GM21515 (cell line): ENCODE data around the gene IL26.
"Not testable (repeated sequence)": the region's sequence is repeated elsewhere in the genome, so short reads cannot be mapped to it uniquely, and the experiment has no call there.

Experiments used
- ATAC-seq: cut with Tn5 transposase; IDR thresholded peaks from one replicate; pipeline ENCODE4 v1.9.1; 2021; ENCODE audit not compliant: unreplicated experiment

Gene IL26

DNA sequence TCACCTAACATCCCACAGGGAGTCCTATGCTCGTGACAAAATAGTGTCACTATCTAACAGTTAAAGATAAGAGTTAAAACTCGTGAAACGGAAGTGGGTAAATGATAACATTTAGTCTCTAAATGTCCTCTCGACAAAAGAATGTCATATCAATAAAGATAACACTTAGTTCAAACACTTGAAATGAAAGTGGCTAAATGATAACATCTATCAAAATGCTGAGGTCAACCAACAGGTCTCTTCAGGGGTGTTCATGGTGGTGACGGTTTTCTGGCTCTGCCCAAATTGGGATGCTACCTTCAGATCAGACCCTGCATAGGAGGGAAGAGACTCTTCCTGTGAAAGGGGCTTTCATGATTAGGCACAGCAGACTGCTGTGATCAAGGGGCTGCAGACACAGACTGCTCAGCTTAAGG, 22.1 kb downstream of the IL26 start:
- ATAC-seq: no peak

GRCh38 chr12:68200854-68201253, 24.8 kb downstream of the IL26 start:
- no peak for ATAC-seq

DNA sequence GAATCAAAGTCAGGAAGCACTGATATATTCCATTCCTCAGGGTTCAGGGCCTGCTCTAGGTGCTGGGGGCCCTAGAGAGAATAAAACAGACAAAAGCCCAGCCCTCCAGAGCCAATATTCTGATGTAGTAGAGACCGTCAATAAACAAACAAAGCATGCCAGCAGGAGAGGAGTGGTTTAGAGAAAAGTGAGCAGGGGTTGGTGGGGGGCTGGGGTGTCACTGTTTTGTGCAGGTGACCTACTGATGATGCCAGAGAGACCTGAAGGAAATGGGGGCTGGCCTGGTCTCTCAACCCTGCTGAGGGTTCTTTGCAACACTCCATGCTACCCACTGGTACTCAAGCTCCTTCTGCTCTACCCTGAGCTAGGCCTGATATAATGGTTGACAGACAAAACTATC, 26.5 kb downstream of the IL26 start:
- no peak for ATAC-seq

- no peak for ATAC-seq
Observed at GRCh38 chr12:68198507-68199086, 27.0 kb downstream of the IL26 start.

DNA sequence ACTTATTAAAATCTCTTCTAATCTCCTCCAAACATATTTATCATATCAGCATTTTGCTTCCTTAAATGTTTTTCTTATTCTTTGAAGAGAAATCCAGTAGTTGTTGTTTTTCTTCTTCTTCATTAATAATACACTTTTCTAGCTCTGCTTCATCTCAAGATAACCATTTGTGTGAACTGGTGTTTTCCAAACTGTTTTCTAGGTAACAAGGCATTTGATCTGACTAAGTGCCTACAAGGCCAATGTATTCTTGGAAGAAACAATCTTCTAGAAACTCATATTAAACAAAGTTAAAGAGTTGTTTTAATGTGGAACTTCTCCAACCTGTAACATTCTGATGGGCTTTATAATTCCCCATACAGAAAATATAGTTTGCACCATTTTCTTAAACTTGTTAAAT, 35.3 kb downstream of the IL26 start:
- no peak for ATAC-seq

GRCh38 chr12:68189821-68190242, 35.8 kb downstream of the IL26 start:
- no peak for ATAC-seq

GRCh38 chr12:68185598-68185997, 40.0 kb downstream of the IL26 start:
- no peak for ATAC-seq

DNA sequence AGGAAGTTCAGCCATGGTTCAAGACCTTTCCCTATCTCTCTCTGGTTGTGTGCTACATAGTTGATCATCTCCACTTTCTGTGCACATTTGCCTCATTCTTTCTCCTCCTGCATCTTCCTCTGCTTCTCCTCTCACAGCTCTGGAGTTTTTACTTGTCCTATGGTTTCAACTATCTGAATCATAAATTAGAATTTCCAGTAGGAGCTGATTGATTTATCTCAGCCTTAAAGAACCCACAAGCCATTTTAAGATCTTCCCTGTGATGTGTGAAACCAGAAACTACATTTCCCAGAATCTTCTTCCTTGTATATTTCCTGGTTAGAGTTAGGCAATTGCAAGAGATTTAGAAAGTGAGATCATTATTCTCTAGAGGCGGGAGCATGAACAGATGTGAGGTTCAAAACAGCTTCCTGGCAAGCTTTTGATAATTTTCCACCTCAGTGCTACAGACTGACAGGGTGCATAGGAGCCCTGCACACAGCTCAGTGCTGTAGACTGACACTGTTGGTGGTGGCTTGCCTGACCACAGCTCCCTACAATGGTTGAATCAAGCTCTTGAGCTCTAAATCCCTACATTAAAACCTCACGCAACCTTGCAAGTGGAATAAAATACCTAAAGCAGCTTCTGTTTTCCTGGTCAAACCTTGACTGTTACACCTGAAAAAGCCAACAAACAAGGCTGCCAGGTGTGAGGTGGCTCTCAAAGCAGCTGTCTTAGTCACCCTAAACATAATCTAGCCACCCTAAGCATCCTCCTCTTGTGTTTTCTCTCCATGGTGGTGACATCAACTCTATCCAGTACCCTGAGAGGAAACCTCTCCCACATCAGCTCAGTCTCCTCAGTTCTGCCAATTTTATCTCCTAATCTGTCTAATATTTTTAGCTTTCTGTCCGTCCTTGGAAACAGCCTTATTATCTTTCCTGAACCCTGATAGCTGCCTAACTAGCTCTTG, 44.5 kb downstream of the IL26 start:
- ATAC-seq: peak; percentile 64

- no peak for ATAC-seq
Observed at GRCh38 chr12:68178774-68179439, 46.7 kb downstream of the IL26 start.

DNA sequence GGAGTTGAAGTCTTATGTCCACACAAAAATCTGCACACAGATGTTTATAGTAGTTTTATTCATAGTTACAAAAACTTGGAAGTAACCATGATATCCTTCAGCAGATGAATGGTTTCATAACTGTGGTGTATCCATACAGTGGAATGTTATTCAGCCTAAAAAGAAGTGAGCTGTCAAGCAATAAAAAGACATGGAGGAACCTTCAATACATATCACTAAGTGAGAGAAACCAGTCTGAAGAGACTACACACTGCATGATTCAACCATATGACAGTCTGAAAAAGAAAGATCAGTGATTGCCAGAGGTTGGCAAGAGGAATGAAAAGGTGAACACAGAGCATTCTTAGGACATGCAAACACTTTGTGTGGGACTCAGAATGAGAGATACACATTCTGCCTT, 47.4 kb downstream of the IL26 start:
- no peak for ATAC-seq

- ATAC-seq: no peak
Observed at GRCh38 chr12:68177562-68177961, 48.0 kb downstream of the IL26 start.

- no peak for ATAC-seq
Observed at GRCh38 chr12:68176257-68176656, 49.4 kb downstream of the IL26 start.

DNA sequence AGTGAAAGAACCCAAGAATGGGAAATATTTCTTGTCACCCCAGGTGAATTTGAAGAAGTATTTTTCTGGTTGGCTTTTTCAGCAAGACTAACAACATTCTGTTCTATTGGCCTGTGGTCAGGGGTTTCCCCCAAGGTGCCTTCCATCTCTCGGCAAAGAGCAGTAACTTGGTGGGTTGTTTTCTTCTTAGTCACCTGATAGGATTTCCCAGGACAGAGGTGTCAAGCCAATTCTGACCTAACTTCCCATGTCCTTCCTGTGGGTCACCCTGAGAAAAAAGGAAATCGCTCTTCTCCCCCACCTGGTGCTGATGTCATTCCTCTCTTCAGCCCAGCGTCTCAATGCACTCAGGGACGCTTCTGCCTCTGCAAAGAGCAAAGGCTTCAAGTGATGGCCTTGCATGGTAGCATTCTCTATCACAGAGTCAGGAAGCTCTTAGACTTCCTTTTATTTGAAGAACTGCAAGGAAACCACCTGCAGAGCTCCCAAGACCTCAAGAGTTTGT, 50.0 kb downstream of the IL26 start:
- ATAC-seq: peak; percentile 86

- ATAC-seq: not testable (repeated sequence)
Observed at GRCh38 chr12:68174761-68175160, 50.8 kb downstream of the IL26 start.

DNA sequence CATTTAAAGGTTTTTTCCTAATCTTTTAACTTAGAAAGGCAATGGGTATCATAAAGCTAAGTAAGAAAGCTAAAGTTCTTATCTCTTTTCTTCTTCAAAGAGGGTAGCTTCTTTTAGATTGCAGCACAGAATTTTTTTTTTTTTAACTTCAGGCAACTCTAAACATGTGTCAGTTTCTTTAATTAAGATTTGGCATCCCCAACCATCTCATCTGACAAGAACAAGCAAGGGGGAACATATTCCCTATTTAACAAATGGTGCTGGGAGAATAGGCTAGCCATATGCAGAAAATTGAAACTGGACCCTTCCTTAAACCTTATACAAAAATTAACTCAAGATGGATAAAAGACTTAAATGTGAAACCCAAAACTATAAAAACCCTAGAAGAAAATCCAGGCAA, 51.8 kb downstream of the IL26 start:
- no peak for ATAC-seq

GRCh38 chr12:68170726-68171125, 54.9 kb downstream of the IL26 start:
- no peak for ATAC-seq

DNA sequence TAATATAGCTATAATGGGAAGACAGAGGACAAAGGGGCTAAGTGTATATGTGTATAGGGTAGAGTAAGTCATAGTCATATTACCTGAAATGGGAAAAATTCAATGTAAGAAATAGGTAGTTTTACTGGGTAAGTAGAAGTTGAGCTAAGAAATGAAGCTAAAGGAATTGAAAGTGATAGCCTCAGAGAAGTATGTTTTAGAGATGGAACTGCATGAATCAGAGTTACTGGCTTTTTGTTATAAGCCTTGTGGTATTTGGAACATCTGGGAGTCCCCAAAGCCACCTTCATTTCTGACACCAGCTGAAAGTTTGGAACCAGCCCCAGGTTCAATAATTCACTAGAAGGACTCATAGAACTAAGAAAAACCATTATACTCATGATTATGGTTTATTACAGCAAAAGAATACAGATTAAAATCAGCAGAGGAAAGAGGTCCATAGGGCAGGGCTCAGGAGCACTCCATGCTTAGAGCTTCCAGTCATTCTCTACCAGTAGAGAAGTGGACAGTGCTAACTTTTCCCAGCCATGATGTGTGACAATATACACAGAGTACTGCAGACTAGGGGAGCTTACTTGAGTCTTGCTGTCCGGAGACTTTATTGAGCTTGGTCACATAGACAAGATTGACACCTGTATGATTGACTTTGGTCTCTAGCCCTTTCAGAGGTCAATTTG, 56.3 kb downstream of the IL26 start:
- ATAC-seq: no peak

- ATAC-seq: no peak
Observed at GRCh38 chr12:68166317-68166831, 59.2 kb downstream of the IL26 start.

DNA sequence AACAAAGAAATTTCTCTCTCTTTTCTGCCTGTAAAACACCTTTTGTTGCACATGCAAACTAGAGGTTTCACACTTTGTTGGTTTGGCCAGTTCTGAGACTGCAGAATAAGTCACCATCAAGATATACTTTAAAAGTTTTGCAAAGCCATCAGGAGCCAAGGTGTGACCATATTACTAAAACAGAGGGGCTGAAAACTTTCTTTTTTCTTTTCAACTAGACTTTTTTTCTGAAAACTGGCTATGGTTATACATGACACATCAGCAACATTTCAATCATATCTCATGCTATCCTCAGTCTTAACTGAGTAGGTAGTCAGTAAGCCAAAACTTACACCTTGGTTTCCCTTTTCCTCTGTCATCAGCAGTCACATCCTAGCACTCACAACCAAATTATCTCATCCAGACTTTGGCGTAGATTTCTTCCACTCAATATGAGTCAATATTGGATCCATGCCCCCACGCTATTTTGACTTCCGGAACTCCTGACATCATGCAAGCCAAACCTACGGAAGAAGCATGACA, 62.0 kb downstream of the IL26 start:
- ATAC-seq: peak; percentile 49

- ATAC-seq: no peak
Observed at GRCh38 chr12:68162374-68162773, 63.2 kb downstream of the IL26 start.
